Pulmonary artery endothelial cell (primary cell): ENCODE data around the gene SYT15B. TPM values are rescaled to one million over a fixed set of nuclear protein-coding genes. Genes with fewer than 3 reads are reported as not detected.
"Not testable (repeated sequence)": the region's sequence is repeated elsewhere in the genome, so short reads cannot be mapped to it uniquely, and the experiment has no call there.

Source experiments
- DNase-seq: peaks from one replicate; pipeline ENCODE4 v3.0.0-alpha.2; 2011; ENCODE audit warnings: low read depth, low spot score
- total RNA-seq: library from RNA; depleted of rRNA; stranded (reverse); fragments of >200 nt; gene quantifications from 2 replicates; pipeline ENCODE4 v1.2.3, GENCODE V29; 2014

Gene SYT15B
- total RNA-seq, 1 donor from 2014 or later: not detected

GRCh38 chr10:47730911-47731310 is 32.5 kb downstream of the SYT15B start:
- DNase-seq: not testable (repeated sequence)

DNA sequence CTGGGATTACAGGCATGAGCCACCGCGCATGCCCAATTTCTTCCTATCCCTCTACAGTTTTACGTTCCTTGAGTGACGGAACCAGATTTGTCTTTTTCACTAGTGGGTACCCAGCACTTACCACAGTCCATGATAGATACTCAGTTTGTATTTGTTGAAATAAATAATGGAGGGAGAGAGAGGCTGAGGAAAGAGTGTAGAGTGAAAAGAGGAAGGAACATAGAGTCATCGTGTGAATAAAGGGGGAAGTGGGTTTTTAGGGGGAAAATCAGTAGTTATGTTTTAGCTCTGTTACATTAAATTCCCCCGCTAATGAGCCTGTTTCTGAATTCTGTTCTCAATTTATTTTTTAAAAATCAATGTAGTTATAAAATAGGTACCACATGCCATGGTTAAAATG is 37.7 kb downstream of the SYT15B start:
- not testable (repeated sequence) for DNase-seq

GRCh38 chr10:47725047-47725446 is 38.3 kb downstream of the SYT15B start:
- DNase-seq: not testable (repeated sequence)

- not testable (repeated sequence) for DNase-seq
These were observed 39.3 kb downstream of the SYT15B start for GRCh38 chr10:47724119-47724518.

DNA sequence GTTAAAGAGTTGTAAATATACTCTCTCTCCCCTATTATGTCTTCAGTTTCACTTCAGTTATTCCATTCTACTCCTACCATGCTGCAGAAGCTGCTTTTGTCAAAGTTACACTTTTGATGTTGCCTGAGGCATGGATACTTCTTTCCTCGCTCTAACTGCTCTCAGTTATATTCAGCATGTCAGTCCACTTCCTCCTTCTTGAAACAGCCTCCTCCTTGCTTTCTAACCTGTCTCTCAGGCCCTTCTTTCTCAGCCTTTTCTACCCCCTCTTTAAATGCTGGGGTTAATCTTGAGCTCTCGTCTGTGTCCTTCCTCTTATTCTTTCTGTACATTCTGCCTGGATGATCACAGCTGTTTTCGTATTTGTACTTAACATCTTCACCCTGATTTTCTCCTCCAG is 40.0 kb downstream of the SYT15B start:
- not testable (repeated sequence) for DNase-seq

GRCh38 chr10:47717011-47717769 is 46.2 kb downstream of the SYT15B start:
- not testable (repeated sequence) for DNase-seq

Other genes with a start within 250 kb of the SYT15B start
- 1.4 and 1.7 TPM in 2 replicates for gene AGAP9, start 240.0 kb downstream of the SYT15B start, total RNA-seq
- not detected in 2 replicates for gene NPY4R2, start 155.1 kb upstream of the SYT15B start, total RNA-seq
- not detected in 2 replicates for gene FAM25C, start 236.2 kb upstream of the SYT15B start, total RNA-seq